ENCODE data around the gene PTCSC3.

Gene PTCSC3

DNA sequence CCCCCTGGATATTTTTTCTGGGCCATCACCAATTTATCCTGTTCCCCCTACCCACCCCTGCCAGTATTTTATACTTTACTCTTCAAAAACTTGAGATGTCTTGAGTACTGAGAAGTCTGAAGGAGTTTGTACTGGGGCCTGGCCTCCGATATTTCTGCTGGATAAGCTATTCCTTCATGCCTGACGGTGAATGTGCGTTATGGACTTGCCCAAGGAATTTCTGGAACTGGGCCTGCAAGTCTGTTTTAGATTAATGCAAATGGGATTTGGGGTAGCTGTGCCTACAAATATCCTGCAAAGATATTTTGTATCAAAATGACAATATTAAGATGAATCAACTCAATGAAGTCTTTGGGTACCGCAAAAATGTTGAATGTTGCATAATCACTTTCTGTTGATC is at the start of gene PTCSC3:
PTCSC3 (minus strand) TSS at position 199 of the 400 bp plus-strand sequence.
- TF ChIP-seq CTCF (conservative IDR thresholded peaks at IDR 0.05; ENCODE audit: low read depth, low read length) = no peak
- no peak within 1 kb of the TSS for H3K4me3 ChIP-seq (ENCODE audit: low read length)
- no peak for DNase-seq (ENCODE audit: low read depth)

- H3K4me3 ChIP-seq (ENCODE audit: low read length) = no peak overlapping the region
- no peak for DNase-seq (ENCODE audit: low read depth)
- no peak for TF ChIP-seq CTCF (conservative IDR thresholded peaks at IDR 0.05; ENCODE audit: low read depth, low read length)
These were observed 49.6 kb upstream of the PTCSC3 start for GRCh38 chr14:36226164-36226563.

DNA sequence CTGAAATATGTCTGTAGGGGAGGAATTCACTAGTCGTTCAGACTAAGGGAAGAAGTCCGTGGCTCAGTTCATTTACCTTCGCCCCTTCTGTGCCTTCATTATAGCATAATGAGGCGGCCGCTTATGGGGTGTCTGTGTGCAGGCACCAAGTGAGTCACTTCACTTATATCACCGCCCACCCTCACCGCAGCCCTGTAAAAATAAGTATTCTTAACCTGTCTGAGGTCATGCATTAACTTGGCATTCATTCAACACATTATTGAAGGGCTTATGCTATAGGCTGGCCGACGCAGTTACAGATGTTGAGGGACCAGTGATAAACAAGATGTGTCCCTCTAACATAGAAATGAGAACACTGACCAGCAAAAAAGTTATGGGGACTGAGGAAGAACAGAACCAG is 47.7 kb upstream of the PTCSC3 start:
- H3K4me3 ChIP-seq (ENCODE audit: low read length) = no peak overlapping the region
- TF ChIP-seq CTCF (conservative IDR thresholded peaks at IDR 0.05; ENCODE audit: low read depth, low read length) = no peak
- DNase-seq (ENCODE audit: low read depth) = no peak

DNA sequence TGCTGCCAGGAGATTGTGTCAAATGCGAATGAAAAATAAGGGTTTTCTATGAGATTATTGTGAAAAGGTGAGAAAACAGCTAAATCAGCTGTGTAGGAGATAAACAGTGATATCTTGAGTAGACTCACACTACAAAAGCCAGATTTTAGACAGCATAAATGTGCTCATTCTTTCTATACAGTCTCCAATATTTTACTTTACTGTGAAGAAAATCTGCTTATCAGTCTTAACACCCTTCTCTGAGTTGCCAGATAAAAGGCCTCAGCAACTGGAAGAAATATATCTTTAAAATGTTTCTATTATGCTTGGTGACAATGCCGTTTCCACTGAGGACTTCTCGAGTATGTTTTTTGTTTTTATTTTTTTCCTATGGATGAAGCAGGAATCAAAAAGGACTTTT is 47.0 kb upstream of the PTCSC3 start:
- TF ChIP-seq CTCF (conservative IDR thresholded peaks at IDR 0.05; ENCODE audit: low read depth, low read length) = no peak
- H3K4me3 ChIP-seq (ENCODE audit: low read length) = no peak overlapping the region
- DNase-seq (ENCODE audit: low read depth) = no peak

GRCh38 chr14:36222952-36223468 is 46.5 kb upstream of the PTCSC3 start:
- H3K4me3 ChIP-seq (ENCODE audit: low read length) = no peak overlapping the region
- no peak for TF ChIP-seq CTCF (conservative IDR thresholded peaks at IDR 0.05; ENCODE audit: low read depth, low read length)
- DNase-seq (ENCODE audit: low read depth) = no peak

GRCh38 chr14:36222337-36222736 is 45.8 kb upstream of the PTCSC3 start:
- no peak for DNase-seq (ENCODE audit: low read depth)
- no peak for TF ChIP-seq CTCF (conservative IDR thresholded peaks at IDR 0.05; ENCODE audit: low read depth, low read length)

DNA sequence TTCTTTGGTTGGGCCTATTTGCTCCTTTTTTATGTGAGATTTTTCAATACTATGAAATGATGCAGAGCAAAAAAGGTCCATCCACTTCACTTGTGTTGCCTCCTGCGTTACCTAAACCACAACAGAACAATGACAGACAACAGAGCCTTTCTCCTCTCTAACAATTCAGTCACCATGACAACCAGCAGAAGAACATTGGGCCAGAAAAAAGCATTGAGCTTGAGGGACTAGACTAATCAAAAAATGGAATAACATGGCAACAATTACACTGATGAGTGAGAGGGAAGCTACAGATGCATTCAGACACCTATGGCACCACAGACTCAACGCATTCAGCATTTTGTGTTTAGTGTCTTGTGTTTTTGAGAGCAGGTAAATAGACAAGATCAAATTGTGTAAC is 44.6 kb upstream of the PTCSC3 start:
- no peak for DNase-seq (ENCODE audit: low read depth)
- no peak for TF ChIP-seq CTCF (conservative IDR thresholded peaks at IDR 0.05; ENCODE audit: low read depth, low read length)
- H3K4me3 ChIP-seq (ENCODE audit: low read length) = no peak overlapping the region

More at GRCh38 chr14:36222337-36222736, 45.8 kb upstream of the PTCSC3 start:
- H3K4me3 ChIP-seq (ENCODE audit: low read length) = no peak overlapping the region
